NCI-H187 treated with DMSO at 0.1 percent for 48 hours (cell line): ENCODE results near the gene SNAP23.
"Not testable (repeated sequence)": the region's sequence is repeated elsewhere in the genome, so short reads cannot be mapped to it uniquely, and the experiment has no call there.

Experiments
- DNase-seq: peaks from one replicate; lab custom pipeline; 2025; lab: John Stamatoyannopoulos, UW

Gene SNAP23

DNA sequence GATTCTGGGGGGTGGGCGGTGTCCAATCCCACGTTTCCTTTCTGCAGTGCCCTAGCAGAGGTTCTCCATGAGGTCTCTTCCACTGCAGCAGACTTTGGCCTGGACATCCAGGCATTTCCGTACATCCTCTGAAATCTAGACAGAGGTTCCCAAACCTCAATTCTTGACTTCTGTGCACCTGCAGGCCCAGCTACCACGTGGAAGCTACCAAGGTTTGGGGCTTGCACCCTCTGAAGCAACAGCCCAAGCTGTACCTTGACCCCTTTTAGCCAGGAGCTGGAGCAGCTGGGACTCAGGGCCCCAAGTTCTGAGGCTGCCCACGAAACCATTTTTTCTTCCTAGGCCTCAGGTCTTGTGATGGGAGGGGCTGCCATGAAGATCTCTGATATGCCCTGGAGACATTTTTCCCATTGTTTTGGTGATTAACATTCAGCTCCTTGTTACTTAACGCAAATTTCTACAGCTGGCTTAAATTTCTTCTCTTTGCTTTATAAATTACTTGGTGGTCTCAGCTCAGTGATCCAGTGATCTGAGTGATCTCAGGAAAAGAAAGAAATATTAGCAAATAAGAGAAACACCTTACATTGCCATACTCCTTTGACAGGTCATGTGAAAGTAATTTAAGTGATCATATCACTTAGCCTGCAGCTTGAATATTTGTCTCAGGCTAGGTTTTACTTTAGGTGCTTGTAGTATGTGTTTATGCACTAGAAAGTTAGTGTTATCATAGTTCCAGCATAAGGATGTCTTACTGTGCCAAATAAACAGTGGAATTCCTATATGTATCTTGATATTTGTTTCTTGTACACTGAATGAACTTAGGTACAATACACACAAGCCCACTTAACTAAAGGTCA, 3.0 kb downstream of the SNAP23 start:
- DNase-seq = no peak

DNA sequence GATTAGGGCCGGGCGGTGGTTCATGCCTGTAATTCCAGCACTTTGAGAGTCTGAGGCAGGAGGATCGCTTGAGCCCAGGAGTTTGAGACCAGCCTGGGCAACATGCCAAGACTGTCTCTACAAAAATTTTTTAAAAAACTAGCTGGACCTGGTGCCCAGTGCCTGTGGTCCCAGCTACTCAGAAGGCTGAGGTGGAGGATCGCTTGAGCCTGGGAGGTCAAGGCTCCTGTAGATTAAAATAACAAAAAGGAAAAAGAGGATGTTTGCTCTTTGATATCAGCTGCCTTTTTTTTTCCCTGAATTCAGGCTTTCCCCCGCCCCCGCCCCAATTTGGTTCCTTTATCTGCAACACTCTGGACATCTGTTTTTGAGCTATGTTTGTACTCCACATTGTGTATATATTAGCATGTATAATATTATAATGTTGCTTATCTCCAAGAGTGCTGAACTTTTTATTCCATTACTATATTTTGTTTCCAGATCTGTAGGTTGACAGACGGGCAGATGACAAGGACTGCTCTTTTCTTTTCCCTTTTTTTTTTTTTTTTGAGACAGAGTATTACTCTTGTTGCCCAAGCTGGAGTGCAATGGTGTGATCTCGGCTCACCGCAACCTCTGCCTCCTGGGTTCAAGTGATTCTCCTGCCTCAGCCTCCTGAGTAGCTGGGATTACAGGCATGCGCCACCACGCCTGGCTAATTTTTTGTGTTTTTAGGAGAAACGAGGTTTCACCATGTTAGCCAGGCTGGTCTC, 4.6 kb downstream of the SNAP23 start:
- DNase-seq = no peak

DNA sequence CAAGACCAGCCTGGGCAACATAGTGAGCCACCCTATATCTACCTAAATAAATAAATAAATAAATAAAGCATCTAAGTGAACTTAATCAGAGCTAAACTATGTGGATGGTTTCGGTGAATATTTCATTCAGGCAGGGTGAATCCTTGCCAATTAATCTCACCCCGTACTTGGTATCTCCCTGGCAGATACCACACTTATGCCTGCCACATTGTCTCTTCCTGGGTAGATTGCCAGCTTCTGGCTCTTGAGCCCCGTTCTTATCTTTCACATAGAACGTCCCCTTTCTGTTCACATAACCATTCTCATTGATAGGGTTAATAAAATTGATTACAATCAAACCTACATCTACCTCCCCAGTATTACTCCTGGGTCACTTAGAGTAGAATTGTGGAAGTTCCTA, 7.0 kb downstream of the SNAP23 start:
- no peak for DNase-seq

DNA sequence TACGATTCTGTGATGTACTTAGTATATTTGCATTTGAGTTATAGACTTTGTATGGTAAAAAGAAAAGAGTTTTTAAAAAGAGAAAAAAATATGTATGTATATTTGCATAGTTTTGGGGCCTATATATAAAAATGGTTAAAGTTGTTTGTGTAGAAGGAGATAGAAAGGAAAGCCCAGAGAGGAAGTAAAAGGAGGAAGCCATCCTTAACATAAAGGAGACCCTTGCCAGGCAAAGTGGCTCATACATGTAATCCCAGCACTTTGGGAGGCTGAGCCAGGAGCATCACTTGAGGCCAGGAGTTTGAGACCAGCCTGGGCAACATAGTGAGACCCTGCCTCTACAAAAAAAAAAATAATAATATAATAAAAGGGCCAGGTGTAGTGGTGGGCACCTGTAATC, 8.4 kb downstream of the SNAP23 start:
- no peak for DNase-seq

DNA sequence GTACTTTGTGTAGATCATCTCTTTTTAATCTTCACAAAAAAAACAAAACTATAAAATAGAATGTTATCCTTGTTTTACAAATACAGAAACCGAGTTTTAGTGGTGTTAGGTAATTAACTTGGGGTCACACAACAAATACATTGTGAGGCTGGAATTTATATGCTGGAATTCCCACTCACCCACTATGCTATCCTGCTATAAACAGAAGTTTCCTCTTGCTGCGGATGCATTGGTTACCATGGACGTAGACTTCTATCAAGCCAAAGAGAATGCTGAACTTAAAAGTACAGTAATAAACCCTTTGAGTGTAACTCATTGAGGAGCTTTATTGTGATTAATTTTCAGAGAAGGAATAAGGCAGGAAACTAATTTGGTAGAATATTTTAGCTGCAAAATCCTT, 9.2 kb downstream of the SNAP23 start:
- DNase-seq = no peak

DNA sequence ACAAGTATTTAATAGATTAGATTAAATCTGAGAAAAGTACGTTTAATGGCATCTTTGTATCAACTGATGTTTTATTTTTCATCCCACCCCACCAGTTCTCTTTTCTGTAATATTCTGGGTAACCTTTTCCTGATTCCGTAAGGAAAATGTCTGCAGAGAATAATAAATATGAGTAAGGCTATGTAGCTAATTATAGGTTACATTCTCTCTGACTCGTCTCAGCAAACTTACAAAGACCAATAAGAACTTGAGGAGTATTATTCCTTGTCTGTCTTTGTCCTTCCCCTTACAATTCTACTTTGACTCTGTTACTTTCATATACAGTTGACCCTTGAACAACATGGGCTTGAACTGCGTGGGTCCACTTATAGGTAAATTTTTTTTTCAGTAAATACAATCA, 12.1 kb downstream of the SNAP23 start:
- no peak for DNase-seq

DNA sequence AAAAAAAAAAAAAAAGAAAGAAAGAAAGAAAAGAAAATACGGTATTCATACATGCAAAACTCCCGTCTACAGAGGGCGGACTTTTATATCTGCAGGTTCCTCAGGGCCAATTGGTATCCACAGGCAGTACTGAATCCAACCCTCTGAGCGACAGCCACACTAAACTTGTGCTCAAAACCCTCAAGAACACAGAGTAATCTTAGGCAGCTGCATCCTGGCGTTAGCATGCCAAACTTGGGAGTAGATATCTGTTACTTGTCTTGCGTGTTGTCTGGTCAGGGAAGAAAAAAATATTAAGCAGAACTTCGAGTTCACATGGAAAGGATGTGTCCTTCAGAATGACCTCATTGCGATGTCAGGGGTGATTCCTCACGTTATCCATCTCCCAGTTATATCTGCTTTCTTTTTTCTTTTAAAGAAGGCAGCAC, 12.8 kb downstream of the SNAP23 start:
- no peak for DNase-seq

DNA sequence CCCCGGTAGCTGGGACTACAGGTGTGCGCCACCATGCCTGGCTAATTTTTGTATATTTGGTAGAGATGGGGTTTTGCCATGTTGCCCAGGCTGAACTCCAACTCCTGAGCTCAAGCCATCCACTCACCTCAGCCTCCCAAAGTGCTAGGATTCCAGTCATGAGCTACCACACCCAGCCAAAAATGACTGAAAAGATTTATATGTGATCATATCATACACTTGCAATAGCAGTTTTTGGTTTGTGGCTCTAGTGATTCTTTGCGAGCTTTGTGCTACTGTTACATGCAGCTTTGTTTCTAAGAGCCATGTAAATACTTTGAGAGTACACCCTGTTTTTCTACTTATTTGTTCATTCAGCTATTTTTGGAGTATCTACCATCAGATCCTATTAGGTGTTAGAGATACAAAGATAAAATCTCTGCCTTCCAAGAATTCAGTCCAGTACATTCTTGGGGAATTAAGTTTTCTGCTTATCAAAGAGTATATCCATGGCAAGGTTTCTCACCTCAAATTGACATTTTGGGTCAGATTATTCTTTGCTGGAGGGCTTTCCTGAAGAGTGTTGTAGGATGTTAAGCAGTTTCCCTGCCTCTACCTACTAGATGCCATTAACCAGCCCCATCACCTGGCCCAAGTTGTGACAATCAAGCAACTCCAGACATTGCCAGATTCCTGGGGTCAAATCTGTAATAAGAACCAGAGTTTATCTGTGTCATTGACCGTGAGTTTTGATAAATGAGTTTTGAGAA, 15.0 kb downstream of the SNAP23 start:
- DNase-seq = no peak

DNA sequence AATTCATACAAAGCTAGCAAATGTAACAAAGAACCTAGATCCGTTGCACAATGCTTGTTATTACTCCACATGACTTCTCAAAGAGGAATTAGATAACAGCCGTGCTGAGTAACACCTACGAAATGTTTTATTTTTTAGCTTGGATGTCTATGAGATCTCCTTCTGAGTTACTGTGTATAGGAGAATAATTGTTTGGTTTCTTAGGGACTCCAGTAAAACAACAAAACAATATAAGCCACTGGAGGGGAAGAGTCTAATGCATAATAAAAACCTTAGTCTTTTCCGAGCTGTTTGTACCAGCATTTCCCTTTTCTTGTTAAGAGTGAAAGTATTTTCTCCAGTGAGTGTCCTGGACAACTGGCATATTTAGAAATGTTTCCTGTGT, 15.6 kb downstream of the SNAP23 start:
- no peak for DNase-seq

DNA sequence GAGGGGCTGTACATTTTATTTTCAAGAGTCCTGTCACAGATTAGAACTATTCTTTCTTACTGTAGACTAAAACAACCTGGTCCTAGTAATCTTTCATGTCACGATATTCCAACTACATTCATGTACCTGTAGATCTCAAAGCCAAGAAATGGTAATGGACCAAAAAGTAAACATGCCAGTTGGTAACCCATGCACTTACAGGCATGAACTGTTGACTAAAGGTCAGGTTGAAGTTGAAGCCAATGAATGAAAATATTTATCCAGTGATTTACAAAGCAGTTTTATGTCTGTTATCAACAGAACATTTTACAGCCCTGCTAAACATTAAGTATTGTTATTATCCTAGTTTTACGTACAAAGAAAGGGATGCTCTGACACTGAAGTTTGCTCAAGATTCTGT, 27.9 kb downstream of the SNAP23 start:
- DNase-seq = no peak

DNA sequence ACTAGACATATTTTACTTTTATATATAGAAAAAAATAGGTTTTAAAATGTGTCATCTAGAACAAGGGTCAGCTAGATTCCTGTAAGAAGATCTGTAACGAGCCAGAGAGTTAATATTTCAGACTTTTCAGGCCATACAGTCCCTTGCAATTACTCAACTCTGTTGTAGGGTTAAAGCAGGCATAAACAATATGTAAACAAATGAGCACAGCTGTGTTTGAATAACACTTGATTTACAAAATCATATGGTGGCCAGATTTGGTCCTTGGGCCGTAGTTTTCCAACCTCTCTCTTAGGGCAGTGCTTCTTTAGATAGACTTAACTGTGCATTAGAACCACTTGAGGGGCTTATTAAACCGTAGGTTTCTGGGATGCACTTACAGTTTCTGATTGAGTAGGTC, 33.5 kb downstream of the SNAP23 start:
- DNase-seq = no peak

DNA sequence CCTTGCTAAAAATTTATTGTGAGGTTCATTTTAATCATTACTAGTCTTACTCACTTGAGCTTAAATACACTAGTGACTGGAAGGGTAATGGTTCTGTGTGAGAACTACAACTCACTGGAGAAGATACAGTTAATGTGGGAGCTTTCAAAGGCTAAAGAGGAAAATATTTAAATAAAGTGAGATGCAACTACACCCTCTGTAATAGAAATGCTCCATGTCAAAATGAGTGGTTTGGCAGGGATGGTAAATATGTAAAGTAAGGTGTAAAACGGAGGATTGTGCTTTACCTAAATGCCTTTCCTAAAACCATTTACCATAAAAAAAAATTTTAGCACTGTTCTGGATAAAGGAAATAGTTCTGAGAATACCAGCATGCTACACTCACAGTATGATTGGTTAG, 37.8 kb downstream of the SNAP23 start:
- no peak for DNase-seq

DNA sequence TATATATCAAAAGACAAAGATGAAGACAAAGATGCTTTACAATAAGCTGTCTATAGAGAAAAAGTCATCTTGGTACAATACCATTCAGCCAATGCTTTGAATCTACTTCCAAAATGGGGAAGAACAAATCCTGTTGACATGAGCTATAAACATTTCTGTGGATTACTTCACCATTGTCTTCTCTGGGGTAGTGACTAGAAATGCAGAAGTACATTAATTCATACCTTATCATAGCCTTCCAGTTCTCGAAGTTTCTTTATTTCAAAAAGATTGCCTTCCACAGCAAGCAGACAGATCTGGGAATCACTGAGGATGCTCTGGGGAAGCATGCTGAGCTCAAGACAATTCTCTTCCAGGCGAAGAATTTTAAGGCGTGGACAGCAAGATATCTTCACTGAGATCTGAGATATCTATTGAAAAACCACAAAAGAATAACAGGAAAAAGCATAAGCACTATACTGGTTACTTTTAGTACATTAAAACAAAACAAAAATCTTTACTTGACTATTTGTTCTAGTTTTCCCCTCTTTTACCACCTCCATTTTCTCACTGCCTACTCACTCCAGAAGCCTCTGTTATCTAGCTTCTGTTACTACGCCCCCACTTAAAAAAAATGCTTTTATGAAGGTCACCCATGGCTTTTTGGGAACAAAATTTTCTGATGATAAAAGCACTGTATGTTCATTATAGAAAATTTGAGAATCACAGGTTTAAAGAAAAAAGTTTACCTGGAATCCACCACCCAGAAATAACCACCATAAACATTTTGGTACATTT, 49.6 kb downstream of the SNAP23 start:
- no peak for DNase-seq

DNA sequence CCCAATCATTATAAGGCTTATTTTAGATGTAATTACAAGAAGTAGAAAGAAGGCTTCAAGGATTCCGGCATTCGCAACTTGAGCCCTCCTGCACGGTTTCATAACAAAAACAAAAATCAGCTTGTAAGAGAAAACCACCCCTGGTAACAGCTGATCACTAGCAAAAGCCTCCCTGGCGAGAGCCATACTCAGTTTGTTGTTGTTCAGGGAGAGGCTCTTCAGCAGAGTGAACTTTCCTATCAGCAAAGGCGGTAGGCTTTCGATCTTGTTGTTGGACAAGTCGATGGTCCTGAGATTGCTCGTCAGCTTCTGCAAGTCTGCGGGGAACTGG, 52.4 kb downstream of the SNAP23 start:
- DNase-seq = no peak

DNA sequence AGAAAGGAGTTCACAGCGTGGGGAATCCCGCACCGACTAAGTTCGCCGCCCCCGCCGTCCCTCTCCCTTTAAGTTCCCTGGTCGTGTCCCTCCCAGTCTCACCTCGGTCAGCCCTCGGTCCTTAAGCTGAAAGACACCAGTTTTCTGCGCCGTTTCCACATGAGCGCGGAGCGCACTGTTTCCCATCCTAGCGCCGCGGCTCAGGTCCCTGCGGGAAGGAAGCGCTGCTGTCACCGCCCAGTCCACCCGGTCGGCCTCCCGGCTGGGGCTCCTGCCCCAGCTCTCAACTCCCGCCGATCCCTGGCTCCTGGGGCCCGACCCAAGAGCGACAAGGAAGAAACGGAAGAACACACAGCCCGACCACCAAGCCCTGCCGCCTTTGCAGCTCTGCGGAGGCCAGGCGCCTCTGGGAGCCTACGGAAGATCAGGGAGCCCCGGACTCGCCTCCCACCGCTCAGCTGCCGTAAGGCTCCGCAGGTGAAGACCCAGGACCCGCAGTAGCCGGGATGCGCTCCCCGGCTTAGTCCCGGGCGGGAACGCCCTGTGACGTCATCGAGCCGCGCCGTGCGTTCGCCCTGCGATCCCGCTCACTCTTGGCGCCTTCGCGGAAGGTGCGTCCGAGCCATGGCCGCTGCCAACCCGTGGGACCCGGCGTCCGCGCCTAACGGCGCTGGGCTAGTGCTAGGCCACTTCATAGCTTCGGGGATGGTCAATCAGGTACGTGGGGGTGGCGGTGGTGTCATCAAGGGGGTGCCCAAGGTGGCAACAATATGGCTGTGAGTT, 53.0 kb downstream of the SNAP23 start, which contains the start of the genes HAUS2 and LRRC57:
TSS of gene HAUS2 (plus strand) at position 590 of the 783 bp plus-strand sequence. CDS start at position 625, 35 bp downstream.
TSS of gene LRRC57 (minus strand) at position 545 of the 783 bp plus-strand sequence. CDS start at position 186, 359 bp downstream.
- no peak for DNase-seq

DNA sequence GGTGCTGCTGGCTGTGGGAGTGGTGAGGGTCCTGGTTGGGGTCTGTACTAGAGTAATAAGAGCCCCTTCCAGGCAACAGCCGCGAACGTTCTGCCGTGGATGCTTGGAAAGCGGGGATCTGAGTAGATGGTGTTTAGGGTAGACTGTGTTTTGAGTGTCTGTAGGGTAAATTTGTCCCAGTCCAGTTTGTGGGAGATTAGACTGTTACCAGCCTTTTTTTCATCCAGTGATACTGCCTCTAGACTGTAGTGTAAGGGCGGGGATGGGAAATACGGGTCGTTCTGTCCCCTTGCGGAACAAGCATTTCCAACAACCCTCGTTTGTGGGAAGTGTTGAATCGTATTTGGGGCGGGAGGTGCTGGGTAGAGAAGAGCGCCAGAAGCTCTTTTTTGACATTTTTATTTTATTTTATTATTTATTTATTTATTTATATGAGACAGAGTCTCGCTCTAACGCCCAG, 53.6 kb downstream of the SNAP23 start:
- DNase-seq = no peak

DNA sequence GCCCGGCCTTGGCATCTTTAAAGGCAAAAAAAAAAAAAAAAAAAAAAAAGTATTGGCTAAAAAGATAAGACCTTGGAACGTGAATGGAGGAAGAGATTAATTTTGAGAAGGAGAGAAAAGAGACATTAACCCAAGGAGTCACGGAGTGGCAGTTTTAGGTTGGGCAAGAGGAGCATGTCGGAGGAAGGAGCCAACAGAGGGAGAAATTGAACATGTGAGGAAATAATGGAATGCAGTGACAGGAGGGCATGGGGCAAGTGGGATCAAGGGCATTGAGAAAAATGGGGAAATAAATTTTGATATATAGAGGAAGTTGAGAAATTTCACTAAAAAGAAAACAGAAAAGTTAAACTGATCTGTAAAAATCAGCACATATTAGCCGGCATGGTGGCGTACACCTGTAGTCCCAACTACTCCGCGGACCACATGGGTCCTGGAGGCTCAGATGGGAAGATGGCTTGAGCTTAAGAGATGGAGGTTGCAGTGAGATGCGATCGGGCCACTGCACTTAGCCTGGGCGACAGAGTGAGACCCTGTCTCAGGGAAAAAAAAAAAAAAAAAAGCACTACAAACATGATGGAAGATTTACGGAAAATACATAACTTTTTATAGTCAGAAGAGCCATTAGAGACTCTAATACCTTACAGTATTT, 54.4 kb downstream of the SNAP23 start:
- no peak for DNase-seq

DNA sequence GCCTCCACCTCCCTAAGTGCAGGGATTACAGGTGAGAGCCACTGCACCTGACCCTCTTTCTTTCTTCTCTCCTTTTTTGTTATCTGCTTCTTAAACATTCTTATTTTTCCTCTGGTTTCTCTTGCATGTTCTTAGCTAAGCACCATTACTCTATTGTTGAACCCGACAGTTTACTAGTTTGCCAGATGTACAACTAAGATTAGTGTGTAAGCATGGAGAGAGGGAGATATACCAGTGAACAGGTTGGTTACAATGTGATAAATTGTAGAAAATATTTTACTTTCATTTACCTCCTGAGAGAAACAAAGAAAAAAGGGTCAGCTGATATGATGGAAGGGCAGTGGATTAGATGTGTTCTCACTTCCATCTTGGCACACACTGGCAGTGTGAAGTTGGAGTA, 58.1 kb downstream of the SNAP23 start:
- no peak for DNase-seq

DNA sequence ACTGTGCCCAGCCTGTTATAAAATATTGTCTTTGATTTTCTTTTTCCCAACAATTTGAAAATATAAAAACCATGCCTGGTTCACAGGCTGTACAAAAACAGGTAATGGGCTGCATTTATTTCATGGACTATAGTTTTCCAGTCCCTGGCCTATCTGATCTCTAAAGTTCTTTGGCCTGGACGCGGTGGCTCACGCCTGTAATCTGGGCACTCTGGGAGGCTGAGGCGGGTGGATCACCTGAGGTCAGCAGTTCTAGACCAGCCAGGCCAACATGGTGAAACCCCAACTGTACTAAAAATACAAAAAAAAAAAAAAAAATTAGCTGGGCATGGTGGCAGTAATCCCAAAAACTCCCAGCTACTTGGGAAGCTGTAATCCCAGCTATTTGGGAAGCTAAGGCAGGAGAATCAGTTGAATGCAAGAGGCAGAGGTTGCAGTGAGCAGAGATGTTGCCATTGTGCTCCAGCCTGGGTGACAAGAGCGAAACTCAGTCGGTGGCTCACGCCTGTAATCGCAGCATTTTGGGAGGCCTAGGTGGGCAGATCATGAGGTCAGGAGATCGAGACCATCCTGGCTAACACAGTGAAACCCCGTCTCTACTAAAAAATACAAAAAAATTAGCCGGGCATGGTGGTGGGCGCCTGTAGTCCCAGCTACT, 61.2 kb downstream of the SNAP23 start:
- not testable (repeated sequence) for DNase-seq

DNA sequence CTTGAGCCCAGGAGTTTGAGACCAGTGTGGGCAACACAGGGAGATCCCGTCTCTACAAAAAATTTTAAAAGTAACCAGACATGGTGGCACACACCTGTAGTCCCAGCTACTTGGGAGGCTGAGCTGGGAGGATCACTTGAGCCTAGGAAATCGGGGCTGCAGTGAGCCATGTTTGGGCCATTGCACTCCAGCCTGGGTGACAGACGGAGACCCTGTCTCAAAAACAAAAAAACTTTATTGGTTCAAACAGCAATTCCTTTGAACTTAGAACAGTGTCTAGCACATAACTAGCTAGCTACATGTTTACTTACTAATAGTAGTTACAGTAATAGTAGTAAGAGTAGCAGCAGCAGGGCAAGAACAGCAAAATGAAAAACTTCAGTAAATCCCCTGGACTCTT, 63.3 kb downstream of the SNAP23 start:
- no peak for DNase-seq
